GM13976 (cell line): ENCODE measurements around the gene RASAL2.

Experiments used
- DNase-seq: peaks from one replicate; pipeline ENCODE4 v3.0.0; 2012; ENCODE audit warnings: low spot score
- in situ Hi-C: fragments of 300-500 bp; cut with MboI; formaldehyde crosslinking; loops from one replicate; pipeline ENCODE4 v1.12.0; 2022; ENCODE audit warnings: low sequenced_read_pairs, mixed read lengths, inconsistent platforms; ENCODE audit not compliant: unreplicated experiment
- TF ChIP-seq, protein P1 (sequence below): IDR thresholded peaks from 2 replicates; pipeline ENCODE4 v1.5.1; 2012; ENCODE audit warnings: borderline replicate concordance, mild to moderate bottlenecking; ENCODE audit not compliant: insufficient read depth; ENCODE audit errors: extremely low read depth, missing control alignments, control extremely low read depth

The RASAL2 gene

DNA sequence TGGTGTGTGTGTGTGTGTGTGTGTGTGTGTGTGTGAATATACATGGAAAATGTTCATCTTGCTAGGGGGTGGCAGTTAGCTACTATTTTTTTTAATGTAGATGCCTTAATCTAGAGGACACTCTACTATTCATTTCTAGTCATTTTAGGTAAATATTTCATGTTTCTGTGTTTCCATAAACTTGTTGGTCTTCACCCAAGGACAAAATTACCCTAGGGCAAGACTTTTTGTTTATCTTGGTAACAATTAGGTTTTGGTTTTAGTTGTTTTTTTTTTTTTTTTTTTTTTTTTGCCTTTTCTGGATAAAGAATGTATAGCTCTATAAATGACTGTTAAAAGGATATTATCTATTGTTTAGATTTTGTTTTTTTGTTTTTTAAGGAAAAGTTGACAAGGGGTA lies 370.7 kb downstream of the RASAL2 start:
- DNase-seq = no peak
- in situ Hi-C loops = no loop called here
- TF ChIP-seq, protein P1, sequence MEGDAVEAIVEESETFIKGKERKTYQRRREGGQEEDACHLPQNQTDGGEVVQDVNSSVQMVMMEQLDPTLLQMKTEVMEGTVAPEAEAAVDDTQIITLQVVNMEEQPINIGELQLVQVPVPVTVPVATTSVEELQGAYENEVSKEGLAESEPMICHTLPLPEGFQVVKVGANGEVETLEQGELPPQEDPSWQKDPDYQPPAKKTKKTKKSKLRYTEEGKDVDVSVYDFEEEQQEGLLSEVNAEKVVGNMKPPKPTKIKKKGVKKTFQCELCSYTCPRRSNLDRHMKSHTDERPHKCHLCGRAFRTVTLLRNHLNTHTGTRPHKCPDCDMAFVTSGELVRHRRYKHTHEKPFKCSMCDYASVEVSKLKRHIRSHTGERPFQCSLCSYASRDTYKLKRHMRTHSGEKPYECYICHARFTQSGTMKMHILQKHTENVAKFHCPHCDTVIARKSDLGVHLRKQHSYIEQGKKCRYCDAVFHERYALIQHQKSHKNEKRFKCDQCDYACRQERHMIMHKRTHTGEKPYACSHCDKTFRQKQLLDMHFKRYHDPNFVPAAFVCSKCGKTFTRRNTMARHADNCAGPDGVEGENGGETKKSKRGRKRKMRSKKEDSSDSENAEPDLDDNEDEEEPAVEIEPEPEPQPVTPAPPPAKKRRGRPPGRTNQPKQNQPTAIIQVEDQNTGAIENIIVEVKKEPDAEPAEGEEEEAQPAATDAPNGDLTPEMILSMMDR = no peak

DNA sequence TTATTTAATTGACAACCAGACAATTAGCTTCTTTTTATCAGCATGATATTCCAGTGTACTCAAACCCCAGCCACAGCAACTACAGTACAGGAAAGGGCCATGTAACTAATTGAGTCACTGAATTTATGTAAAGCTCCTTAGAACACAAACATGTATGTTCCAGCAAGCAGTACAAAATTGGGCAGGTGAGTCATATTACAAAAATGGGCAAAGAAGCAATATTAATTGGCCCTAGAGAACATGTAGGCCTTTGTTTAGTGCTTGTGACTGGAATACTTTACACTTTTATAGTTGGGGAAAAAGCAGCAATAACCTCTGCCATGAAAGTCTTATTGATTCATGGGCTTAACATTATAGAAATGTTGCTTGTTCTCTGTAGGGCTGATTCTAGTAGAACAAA lies 371.1 kb downstream of the RASAL2 start:
- TF ChIP-seq, protein P1 = no peak
- no peak for DNase-seq
- in situ Hi-C loops = no loop called here

DNA sequence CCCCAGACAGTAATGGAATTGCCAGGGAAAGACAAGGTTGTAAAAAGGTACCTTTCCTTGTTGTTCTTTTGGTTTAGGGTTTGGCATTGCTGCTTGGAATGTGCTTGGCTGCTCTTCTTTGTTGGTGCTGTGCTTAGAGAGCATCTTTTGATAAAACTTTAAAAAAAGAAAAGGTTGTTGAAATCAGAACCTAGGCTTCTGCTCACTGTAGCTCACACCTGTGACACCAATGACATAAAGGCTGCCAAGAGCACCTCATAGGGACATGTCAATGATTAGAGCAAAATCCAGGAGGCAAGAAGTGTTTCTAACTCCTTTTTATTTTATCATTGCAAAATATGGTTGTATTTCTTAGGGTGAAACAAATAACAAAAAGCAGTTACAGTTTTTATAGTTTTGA lies 373.9 kb downstream of the RASAL2 start:
- TF ChIP-seq, protein P1 = no peak
- in situ Hi-C loops = no loop called here
- no peak for DNase-seq

DNA sequence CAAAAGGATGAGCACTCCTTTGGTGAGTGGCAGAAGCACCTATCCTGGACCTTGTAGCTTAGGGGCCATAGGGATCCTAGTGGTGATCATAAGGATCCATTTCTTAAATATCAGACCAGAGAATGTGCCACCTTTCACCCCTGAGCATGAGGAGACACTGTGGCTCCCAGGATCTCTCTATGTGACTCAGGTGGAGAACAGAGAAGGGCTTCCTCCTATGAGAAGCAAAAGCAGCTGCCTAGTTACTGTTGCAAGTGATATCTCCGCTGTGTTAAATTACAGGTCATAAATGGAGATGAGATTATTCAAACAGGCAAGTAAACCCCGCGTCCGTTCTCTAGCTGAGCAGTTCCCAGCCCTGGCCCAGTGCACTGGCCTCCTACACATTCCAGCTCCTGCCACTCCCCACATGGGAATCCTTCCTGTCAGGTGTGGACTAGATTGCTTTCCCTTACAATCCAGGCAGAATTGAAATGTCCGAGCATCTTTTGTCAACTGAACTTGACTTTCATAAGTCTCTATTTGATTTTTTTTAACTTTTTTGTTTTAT lies 376.6 kb downstream of the RASAL2 start:
- in situ Hi-C loops = no loop called here
- TF ChIP-seq, protein P1 = no peak

DNA sequence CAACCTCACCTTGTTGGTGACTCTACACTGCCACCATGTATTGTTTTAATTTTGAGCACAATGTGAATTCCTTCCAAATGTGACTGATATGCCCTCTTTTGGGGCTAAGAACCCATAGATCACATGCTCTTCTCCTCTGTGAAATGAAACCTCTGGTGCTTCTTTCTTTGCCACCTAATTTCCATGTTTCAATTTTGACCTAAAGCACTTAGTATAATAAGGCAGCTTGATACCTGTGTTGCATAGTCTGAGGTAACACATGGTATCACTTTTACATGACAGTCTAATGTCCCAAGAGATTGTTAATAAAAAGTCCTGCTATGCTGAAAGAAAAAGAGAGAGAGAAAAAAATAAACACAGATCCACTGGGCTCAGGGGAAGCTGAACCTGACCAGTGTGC lies 378.6 kb downstream of the RASAL2 start:
- in situ Hi-C loops = no loop called here
- TF ChIP-seq, protein P1 = no peak
- DNase-seq = no peak

More for the DNA sequence above, 376.6 kb downstream of the RASAL2 start:
- no peak for DNase-seq

DNA sequence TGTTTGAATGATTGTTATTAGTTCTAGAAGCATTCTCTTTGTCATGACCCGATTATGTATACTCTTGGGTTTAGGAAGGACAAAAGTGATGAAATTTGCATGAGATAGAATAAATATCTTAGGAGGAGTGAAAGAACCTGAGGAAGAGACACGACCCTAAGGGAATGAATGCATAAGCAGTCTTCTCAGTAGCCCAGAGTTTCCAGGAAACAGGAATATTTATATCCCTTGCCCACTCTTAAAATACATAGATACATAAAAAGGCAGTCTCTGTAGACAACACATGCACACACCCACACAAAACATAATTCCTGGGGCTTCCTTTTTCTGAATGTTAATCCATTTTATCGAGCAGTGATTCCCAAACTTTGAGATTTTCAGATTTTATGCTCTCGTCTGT lies 383.5 kb downstream of the RASAL2 start:
- DNase-seq = no peak
- TF ChIP-seq, protein P1 = no peak
- in situ Hi-C loops = no loop called here

DNA sequence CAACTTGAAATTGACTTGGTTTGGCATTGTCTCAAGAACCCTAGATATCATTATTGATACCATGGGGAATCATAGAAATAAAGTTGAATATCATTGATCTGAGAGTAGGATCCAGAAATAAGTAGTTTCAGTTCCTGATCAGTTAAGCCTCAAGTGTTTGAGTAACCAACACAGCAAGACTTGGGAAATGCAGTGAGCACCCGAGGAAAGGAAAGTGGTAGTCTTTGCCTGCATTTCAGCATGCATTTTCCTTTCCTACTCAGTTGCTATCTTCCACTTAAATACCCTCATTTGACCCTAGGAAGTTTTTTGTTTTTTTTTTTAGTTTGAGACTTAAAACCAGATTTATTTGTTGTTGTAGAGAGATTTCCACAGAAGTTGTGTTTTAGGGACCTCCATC lies 383.9 kb downstream of the RASAL2 start:
- in situ Hi-C loops = no loop called here
- TF ChIP-seq, protein P1 = no peak
- no peak for DNase-seq
